ENCODE data around the gene SPTBN5.

Gene SPTBN5

DNA sequence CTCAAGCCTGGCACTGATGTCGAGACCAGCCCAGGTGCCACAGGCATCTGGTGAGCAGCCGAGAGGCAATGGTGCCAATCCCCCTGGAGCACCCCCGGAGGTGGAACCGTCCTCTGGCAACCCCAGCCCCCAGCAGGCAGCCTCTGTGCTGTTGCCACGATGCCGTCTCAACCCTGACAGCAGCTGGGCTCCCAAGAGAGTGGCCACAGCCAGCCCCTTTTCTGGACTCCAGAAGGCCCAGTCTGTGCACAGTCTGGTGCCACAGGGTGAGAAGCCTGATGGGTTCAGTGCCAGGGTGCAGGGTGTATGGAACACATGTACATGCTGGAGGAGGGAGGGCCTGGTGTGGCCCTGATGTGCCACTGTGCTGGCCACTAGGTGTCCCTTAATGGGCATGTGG is 70.9 kb downstream of the SPTBN5 start:
- no peak for DNase-seq

DNA sequence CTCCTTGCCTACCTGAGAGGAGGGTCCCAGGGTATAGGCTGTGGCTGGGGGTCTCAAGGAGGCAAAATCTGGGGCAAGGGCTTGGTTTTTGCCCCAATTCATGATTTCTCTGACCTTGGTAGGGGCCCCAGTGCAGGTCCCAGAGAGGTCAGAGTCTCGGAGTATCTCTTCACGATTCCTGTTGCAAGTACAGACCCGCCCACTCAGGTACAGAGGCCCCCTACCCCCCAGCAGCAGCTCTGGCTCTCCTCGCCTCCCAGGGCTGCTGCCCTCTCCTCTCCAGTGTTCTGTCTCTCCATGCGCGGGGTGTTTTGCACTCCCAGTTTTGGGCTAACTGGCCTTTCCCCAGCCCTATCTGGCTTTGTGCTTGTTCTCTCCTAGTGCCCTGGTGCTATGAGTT is 71.4 kb downstream of the SPTBN5 start:
- no peak for DNase-seq

DNA sequence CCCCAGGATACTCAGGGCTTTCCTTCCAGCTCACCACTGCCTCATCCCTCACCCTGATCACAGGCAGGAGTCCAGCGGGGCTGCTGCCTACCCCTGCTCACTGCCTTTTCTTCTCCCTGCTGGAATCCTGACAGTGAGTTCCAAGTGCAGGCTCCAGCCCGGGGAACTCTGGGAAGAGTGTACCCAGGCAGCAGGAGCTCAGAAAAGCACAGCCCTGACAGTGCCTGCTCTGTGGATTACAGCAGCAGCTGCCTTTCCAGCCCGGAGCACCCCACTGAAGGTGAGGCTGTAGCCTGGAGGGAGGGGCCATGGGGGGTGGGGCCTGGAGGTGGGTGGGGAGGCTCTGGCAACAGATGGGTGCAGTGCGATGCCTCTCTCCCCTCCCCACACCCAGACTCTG is 72.0 kb downstream of the SPTBN5 start:
- no peak for DNase-seq

DNA sequence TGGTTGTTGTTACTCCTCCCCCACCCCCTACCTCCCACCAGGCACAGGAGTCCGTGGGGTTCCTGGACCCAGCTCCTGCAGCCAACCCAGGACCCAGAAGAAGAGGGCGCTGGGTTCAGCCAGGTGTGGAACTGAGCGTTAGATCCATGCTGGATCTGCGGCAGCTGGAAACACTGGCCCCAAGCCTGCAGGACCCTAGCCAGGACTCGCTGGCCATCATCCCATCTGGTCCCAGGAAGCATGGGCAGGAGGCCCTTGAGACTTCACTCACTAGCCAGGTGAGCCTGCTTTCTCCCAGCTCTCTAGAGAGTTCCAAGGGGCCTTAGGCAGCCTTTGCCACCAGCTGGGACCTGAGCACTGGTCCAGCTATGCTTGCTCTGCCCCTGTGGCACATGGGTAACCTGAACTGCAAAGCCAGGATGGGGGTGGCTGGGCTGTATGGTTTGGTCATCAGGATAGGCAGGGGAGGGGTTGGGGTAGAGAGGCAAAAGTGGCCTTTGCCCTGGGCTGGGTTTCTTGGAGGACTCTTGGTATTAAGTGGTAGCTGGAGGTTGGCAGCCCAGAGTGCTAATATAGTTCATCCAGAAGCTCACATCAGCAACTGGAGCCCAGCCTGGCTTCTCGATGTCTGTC is 72.9 kb downstream of the SPTBN5 start:
- DNase-seq = no peak

DNA sequence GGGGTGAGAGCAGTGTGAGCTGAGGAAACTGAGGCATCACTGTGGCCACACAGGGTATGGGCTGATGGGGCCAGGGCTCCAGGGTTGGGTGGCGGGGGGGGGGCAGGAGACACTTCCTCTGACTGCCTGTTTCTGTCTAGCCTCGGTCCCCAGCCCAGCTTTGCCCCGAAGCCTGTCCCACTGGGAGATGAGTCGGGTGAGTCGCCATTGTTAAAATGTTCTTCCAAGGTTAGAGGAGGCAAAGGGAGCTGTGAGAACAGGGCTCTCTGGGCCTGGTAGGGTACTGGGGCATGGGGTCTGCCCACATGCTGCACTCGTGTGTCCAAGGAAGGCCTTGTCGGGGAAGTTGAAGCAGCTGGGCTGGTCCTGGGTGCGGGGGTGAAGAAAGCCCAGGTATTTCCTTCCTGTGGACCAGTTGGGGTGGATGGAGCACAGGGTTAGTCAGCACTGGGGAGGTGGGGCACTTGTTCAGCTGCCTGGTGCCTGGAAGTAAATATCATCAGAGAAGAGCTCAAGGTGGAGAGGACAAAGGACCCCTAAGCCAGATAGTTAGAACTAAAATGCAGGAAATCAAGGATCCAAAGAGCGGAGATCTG is 74.3 kb downstream of the SPTBN5 start:
- DNase-seq = no peak

DNA sequence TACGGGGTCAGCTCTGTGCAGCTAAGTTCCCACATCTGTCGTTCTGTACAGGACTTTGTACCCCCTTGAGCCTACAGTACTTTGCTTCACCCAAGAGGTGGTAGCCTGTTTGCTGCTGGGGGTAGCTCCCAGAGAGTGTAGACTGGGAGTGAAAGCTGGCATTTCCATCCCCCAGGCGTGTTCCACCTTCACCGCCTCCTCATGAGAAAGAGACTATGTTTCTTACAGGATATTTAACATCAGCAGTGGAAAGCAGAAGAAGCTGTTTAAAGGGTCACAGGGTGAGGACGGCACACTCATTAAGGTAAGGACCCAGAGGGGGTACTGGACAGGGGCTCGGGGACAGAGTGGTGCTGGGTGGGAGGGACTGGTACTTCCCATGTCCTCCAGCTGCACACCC is 76.1 kb downstream of the SPTBN5 start:
- no peak for DNase-seq

DNA sequence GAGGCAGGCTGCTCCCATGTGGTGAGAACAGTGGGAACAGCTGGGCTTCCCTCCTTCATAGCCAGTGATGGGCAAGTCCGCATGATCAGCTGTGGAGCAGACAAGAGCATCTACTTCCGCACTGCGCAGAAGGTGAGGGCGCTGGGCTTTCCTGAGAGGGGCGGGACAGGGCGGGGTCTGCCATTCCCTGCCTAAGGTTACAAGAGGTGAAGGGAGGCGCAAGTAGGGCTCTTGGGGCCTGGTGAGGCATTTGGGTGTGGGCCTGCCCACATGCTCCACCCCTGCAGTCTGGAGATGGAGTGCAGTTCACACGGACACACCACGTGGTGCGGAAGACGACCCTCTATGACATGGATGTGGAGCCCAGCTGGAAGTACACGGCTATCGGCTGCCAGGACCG is 76.5 kb downstream of the SPTBN5 start:
- DNase-seq = no peak

DNA sequence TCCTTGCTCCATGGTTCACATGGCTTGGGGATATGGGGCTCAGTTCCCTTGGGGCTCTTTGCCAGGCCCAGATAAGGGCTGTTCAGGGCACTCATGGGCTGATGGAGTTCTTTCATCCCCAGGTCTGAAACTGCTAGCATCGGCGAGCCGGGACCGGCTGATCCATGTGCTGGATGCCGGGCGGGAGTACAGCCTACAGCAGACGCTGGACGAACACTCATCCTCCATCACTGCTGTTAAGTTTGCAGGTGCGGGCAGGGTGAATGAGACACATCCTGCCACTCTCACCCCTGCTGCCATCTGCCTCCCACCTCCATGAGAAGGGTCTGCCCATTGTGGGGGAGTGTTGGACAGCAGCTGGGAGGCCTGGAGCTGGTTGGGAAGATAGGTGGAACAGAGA is 77.1 kb downstream of the SPTBN5 start:
- DNase-seq = no peak

DNA sequence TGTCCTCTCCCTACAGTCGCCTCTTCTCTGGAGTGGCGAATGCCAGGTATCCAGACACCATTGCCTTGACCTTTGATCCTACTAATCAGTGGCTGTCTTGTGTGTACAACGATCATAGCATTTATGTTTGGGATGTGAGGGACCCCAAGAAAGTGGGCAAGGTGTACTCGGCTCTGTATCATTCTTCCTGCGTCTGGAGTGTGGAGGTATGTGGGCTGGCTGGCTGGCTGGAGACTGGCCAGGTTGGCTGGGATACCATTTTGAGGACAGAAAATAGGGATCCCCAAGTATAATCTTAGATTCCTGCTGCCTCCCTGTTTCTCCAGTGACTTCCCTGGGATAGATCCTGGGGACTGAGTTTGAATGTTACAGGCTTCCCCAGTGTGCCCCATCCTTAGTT is 79.3 kb downstream of the SPTBN5 start:
- no peak for DNase-seq

DNA sequence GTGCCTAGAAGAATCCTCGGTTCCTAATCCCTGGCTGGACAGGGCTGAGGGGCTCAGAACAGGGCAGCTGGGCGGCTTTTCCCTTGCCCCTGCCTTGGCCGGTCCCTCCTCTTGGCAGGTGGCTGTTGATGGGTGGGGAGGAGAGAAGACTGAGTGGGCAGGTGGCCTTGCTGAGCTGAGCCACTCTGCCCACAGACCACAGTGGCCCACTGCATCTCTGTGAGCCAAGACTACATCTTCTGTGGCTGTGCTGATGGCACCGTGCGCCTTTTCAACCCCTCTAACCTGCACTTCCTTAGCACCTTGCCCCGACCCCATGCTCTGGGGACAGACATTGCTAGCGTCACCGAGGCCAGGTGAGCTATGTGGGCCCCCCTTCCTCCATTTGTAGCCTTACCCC is 80.4 kb downstream of the SPTBN5 start:
- DNase-seq = no peak

DNA sequence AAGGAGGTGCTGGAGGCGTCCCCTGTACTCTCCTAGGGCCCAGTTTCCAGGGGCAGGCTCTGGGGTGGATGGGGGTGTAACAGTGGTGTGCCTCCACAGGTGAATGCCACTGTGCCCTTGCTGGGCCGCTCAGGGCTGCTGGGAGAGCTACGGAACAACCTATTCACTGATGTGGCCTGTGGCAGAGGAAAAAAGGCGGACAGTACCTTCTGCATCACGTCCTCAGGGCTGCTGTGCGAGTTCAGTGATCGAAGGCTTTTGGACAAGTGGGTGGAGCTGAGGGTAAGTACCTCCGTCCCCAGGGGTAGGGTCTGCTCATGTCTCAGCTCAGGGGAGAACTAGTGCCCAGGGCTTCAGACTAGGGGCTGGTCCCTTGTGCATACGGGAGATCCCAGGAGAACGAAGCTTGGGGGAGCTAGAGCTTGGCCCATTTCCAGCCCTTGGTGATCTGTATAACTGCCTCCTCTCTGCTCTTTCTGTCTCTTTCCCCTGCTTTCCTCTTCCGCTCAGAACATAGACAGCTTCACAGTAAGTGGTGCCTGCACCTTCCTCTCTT is 81.0 kb downstream of the SPTBN5 start:
- no peak for DNase-seq

DNA sequence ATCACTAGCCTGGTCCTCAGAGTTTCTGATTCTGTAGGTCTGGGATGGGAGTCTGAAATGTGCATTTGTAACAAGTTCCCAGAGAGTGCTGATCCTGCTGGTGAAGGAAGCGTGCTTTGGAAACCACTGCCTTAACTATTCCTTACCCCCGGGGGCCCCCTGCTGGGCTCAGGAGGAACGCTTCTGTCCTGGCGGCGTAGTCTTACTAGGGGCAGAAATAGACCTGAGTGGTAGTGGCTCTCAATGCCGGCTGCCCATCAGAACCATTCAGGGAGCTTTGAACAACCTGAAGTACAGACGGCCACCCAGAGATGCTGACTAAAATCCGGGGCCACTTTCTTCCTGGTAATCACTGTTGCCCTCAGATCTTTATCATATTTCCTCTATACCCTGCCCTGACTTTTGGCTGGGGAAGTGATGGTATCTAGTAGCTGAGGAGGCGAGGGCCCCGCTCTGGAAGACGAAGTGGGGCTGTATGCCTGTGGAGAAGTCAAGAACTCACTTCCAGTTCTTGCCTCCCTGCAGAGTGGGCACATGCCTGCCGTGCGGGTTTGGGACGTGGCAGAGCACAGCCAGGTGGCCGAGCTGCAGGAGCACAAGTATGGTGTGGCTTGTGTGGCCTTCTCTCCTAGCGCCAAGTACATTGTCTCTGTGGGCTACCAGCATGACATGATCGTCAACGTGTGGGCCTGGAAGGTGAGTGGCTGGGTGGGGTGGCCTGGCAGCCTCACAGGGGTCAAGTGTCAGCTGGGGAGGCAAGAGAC is 82.2 kb downstream of the SPTBN5 start:
- DNase-seq = peak; percentile 86 to 94 (median 90)

DNA sequence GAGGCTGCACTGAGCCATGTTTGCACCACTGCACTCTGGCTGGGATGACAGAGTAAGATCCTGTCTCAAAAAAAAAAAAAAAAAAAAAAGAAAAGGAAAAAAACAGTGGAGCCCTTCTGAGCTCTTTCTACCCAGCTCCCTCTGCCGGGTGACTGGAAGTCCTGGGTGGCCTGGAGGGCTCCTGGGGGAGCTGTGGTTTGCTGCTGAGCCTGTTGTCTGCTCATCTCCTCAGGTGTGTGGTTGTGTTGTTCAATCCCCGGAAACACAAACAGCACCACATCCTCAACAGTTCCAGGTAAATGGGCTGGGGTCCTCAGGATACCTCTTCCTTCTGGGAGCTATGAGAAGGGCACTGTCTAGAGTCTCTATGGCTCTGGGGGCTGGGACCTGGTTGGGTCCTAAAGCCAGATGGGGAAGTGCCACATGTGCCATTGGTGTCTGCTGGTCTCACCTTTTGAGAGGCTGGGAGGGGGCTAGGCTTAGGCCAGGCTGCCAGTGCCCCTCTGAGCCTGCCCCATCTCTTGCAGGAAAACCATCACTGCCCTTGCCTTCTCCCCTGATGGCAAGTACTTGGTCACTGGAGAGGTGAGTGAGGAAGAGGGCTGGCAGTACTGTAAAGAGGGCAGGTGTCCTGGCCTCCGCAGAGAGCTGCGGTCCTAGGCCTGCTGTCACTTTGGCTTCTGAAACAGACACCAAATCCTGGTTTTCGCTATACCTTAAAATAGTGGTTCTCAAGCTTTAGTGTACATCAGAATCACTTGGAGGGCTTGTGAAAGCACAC is 83.0 kb downstream of the SPTBN5 start:
- no peak for DNase-seq

DNA sequence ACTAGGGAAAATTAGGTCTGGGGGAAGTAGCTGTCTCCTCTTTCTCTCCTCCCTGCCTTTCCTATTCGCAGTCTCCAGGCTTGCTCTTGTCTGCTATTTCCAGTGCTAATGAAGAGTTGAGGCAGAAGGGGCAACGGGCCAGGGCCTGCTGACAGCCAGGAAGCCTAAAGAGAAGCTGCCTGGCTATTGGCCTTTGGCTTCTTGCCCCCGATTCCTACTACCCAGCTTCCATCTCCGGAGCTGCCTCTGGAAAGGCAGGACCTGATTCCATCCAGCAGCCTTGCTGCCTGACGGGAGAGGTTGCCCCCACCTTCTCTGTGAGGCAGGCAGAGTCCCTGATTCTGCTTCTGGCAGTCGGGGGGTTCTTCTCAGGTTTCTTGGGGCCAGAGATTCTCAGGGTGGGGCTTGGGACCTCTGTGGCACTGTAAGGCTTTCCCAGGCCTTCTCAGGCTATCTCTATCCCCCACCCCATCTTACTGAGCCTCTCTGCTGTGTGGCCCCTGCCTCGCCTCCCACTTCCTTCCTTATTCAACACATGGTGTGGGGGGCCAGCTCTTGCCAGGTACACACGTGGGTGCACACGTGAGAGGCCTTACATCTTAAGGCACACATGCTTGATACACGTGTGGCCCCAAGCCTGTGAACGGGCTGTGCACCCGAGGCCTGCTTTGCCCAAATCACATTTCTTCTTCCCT is 84.2 kb downstream of the SPTBN5 start:
- no peak for DNase-seq

DNA sequence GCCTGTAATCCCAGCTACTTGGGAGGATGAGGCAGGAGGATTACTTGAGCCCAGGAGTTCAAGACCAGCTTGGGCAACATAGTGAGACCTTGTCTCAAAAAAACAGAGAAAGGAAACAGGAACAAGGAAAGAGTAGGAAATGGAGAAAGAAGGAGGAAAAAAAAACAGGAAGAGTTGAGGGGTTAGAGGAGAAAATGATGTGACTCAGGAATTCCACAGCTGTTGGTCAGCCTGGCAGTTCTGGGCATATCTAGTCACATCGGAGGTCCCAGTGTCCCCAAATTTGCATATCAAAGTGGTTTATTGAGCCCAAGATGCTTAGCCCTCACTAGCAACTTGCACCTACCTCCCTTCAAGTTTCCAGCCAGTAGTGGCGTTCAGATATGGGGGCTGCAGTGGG is 84.7 kb downstream of the SPTBN5 start:
- peak; percentile 51 to 71 (median 54) for DNase-seq

DNA sequence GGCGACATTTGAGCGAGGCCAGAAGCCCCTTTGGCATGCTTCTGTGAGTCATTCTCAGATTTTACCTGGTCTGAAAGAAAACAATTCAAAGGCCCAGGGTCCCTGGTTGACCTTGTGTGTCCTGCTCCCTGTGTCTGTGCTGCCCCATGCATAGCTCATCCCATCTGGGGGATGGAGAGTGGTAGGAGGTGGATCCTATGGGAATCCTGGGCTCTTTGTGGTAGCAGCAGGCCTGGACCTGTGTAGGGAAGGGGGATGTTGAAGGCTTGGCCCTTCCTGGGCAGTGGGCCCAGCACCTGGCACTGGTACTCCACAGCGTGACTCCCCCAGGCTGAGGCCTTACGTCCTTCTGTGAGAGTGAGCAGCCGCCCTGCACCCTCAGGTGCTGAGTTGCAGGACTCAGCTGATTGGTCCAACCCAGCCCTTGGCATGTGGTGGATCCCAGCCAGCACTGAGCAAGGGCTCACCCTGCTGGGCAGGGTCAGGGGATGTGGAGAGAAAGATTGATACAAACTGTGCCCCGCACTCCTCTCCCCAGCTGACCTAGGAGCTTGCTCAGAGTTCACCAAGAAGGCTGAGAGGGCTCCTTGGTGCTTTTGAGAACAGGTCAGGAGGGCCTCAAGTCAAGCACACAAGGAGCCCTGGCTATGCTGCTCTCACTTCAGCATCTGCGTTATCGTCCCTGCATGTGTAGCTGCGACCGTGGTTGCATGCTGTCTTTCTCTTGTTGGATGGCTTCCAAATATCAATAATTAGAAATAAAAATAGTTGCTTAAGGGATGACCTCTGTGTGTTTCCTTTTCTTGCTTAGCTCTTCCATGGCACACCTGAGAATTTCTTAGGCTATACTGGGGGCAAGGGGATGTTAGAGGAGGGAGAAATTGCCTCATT is 87.3 kb downstream of the SPTBN5 start:
- no peak for DNase-seq

DNA sequence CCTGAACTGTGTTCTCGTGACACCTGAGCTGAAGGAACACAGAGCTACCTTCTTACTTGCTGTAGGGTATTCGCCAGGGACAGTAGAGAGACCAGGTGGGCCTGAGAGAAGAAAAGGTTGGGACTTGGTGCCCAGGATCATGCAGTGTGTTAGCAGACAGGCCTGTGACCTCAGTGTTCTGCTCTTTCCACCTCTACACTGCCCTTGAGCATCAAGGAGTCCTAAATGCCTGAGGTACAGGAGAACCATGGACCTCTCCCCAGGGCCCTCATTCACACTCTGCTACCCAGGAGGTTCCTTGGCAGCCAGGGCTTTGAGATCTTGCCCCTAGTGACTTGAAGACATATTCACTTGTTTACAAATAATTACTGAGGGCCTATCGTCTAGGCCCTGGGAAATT is 88.1 kb downstream of the SPTBN5 start:
- no peak for DNase-seq

DNA sequence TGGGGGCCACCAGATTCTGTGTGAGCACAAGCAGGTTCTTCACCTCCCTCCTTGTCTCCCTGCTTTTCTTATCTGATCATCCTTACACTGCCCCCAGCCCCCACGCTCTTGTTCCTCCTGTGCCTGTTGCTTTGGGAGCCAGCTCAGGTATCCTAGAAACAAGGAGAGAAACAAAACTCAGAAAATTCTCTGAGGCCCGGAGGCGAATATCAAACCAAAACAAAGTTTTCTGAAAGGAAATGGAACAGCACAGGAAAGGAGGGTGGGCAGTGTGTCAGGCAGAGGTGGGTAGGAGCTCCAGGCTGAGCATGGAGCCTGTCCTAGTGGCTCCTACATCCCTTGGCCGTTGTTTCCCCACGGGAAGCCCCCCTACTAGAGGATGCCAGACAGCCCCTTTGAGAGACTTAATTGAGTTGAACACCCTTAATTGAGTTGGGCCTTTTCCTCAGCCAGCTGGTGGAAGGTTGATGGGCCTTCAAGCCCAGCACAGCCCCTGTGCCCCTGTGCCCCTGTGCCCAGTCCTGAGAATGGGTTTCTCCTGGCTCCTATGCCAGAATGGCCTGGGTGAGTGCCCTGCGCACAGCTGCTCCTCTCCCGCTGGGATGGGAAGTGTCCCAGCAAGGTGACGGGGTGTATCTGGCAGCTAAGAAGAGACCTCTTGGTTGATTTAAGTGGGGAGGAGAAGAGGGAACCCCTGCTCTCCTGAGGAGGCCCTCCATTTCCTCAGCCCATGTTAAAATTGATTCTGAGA is 88.8 kb downstream of the SPTBN5 start:
- DNase-seq = no peak

DNA sequence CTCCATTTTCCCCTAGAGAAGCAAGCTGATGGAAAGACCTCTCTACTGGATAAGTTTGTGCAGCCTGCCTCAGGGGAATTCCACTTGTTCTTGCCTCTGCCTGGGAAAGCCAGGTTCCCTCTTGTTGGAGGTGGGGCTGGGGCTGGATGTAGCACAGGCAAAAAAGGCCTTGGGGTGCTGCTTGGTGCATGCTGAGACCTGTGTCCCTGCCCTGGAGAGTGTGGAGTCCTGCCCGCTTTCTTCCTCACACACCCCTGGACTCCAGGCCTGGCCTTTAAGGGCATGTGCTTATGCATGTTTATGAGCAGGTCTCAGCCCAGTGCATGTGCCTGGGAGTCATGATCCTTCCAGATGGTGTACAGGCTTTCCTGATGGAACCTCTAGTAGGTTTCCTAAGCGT is 89.5 kb downstream of the SPTBN5 start:
- DNase-seq = peak in 2 of 3 donors; percentile 10 to 26

DNA sequence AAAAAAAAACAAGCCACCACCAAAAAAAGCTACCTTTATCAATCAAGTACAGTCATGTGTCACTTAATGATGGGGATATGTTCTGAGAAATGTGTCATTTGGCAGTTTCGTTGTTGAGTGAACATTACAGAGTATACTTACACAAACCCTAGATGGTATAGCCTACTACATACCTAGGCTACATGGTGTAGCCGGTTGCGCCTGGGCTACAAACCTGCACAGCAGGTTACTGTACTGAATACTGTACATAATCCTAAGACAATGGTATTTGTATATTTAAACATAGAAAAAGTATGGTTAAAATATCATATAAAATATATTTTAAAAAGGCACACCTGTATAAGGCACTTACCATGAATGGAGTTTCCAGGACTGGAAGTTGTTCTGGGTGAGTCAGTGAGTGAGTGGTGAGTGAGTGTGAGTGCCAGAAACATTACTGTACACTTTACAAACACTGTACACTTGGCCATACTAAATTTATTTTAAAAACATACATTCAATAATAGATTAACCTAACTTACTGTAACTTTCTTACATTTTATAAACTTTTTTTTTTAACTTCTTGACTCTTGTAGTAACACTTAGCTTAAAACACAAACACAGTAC is 91.9 kb downstream of the SPTBN5 start:
- no peak for DNase-seq

All from suppressor macrophage treated with lipopolysaccharide for 1 hour (primary cell).